NCI-H187 (cell line): Measurements from ENCODE around the gene NR1D2.

ENCODE experiments used
- DNase-seq, 2 experiments: peaks; one replicate each; lab custom pipeline; 2025; lab: John Stamatoyannopoulos, UW

The NR1D2 gene

DNA sequence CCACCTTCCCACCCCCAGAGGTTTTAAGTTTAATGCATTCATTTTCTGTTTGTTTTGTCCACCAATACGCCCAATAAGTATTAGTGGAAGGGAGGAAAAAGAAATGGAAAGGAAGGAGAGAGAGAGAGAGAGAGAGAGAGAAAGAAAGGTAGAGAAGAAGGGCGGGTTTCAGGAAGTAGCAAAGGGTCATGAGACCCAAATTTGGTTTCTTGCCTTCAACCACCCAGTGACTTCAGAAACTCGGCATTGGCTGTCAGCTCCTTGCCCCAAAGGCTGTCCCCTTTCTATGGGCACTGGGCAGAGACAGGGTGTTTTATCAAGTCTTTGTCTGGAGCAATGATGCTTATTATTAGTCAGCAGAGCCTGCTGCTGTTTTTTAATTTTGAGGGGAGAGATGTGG lies 13.5 kb upstream of the NR1D2 start:
- no peak for DNase-seq

DNA sequence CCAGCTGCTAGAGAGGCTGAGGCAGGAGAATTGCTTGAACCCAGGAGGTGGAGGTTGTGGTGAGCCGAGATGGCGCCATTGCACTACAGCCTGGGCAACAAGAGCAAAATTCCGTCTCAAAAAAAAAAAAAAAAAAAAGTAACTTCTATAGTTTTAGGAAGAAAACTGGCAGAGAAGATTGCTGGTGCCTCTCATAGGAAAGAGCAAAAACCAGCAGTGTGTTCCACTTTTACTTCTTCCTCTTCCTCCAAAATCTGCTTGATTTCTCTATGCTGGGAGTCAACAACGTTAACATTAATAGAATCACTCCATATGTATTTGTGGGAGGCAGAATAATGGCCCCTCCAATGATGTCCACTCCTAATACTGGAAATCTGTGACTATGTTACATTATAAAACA lies 12.5 kb upstream of the NR1D2 start:
- DNase-seq, result no peak

GRCh38 chr3:23934253-23934652 lies 10.8 kb upstream of the NR1D2 start:
- DNase-seq, result no peak

DNA sequence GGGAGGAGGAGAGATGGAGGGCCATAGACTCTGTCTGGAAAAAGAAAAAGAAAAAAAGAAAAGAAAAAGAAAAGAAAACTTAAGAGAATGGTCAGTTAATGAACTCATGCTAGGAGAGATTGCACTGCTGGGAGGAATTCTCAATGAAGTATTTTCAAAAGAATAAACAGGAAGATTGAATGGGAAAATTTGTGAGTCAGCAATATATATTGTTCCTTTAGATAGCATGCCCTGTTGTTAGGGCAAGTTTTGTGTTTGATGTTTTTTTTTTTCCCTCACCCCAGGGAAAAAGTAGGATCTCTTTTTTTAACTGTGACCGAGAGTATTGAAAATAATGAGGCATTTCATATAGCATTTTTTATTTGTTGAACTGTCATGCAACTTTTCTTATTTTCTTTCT lies 7.8 kb upstream of the NR1D2 start:
- DNase-seq, result no peak

- DNase-seq, result no peak
These were observed 6.4 kb upstream of the NR1D2 start for GRCh38 chr3:23938688-23939087.

DNA sequence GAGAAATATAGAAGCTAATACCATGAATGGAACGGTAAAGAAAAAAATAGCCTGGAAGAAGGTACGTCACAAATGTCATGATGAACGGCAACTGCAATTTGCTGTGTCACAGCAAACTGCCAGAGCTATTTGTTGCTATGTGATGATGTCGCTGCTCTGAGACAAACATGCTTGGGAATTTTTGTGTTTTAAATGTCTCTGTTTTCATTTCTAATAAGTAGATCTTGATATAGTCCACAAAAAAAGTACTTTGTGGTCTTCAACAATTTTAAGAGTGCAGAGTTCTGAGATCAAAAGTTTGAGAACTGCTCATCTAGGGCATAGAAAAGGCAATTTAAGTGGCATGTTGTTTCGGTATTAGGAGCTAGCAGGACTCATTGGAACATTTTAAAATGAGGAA lies 4.3 kb upstream of the NR1D2 start:
- DNase-seq, result no peak

- no peak for DNase-seq
These were observed 3.6 kb upstream of the NR1D2 start for GRCh38 chr3:23941440-23941839.

DNA sequence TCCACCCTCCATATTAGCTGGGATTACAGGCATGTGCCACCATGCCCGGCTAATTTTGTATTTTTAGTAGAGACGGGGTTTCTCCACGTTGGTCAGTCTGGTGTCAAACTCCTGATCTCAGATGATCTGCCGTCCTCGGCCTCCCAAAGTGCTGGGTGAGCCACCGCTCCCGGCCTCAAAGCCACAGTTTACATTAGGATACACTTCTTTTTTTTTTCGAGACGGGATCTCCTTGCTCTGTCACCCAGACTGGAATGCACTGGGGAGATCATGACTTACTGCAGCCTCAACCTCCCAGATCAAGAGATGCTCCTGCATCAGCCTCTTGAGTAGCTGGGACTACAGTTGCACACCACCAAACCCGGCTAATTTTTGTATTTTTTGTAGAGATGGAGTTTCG lies 2.5 kb upstream of the NR1D2 start:
- DNase-seq, result no peak

DNA sequence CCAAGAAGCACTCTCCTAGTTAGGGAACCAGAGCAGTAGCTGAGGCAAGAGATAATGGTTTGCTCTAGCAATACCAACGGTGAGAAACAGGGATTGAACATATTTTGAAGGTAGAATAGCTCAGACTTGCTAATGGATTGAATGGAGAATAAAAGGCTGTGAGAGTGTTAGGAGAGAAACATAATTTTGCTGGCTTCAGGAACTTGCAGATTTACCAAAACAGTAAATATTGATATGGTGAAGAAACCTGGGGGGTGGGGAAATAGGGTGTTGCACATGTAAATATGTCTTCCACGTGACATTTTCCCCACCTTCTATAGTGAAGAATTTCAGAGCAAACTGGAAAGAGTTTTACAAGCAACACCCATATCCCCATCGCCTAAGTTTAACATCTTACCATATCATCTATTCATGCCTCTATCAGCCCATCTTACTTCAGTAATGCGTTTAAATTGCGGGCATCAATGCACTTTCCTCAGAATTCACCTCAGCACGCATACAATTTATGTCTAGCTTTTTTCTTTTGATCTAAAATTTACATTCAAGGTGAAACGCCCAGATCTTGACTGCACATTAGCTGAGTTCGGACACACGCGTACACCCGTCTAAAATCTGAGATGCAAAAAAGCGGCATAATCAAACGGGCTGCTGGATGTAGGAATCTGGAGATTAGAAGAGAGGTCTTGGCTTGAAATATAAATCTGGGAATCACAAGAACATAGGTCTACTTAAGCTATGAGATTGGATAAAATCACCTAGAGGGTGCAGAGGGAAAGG lies 891 bp upstream of the NR1D2 start:
- no peak for DNase-seq

DNA sequence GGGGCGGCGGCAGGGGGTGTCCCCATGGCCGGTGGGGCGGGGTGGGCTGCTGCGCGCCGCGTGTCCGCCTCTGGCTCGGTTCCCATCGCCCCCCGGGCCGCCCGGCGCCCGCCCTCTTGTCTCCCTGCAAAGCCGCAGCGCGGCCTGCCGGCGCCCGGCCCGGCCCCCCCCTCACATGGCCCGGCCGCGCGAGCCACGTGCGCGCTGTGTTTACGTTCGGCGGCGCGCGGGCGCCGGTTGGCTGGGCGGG lies 502 bp downstream of the NR1D2 start:
- DNase-seq, result no peak

DNA sequence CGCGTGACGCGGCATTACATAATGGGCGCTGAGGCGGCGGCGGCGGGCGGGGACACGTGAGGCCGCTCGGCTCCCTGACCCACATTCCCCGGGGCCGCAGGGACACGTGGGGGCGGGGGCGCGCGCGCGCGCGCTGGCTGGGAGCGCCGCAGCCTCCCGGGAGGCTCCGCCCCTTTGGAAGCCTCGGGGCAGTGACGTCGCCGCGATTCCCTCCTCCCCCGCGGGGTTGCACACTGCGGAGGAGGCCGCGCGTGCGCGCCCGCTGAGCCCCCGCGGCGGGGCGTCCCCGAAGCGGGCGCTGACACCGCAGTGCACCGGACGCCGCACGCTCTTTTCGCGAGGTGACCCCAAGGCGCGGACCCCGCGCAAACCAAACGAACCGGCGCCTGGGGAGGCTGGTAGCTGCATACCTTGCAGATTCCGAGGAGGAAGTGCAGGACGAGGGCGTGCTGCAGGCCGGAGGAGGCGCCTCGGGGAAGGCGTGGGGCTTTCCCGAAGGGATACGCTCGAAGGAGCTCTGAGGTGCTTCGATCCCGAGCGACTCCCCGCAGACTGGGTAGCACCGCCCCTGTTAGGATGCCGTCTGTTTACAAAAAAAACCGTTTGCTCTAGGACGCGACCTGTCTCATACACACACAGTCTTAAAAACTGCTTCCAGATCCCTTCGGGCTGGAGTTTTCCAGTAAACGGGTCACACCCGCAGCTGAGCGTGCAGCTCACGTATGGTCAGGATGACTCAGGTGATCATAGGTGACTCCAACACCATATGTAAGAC lies 1.0 kb downstream of the NR1D2 start:
- peak; percentile 64 to 94 for DNase-seq

- no peak for DNase-seq
These were observed 3.7 kb downstream of the NR1D2 start for GRCh38 chr3:23948761-23949160.

DNA sequence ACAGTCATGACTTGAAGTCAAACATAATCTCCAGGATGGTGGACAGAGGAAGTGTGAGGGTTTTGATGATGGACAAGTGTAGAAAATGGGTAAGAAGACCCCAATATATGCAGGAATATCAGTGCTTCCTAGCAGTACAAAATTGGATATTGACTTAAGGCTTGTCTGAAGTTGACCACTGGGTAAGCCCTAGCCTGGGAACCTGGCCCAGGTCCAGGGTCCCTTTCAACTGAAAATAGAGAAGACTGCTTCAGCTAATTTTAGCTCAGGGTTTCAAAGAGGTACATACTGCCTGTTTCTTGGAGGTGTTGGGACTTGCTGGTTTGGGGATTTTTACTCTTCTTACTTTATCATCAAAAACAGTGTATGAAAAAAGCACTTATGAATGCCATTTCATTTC lies 4.7 kb downstream of the NR1D2 start:
- no peak for DNase-seq

DNA sequence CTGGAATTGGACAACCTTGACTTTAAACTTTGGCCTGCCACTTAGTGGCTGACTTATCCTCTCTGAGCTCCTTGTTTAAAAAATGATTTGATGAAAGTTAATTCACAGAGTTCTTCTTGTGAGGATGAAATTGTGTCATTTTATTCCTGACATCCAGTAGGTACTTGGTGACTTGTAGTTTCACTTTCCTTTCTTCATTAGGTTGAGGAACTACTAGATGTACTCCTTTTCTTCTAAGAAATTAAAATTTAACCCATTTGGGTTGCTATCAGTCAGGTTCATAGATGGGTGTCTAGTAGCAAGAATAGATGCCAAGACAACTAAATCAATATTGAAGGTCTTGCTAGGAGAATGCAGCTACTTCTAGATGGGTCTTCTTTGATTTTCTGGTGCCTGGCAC lies 5.2 kb downstream of the NR1D2 start:
- DNase-seq, result no peak

- DNase-seq, result no peak
These were observed 7.6 kb downstream of the NR1D2 start for GRCh38 chr3:23952646-23953045.

- DNase-seq, result no peak
These were observed 8.4 kb downstream of the NR1D2 start for GRCh38 chr3:23953523-23953922.

- DNase-seq, result no peak
These were observed 9.1 kb downstream of the NR1D2 start for GRCh38 chr3:23954144-23954543.

- DNase-seq, result no peak
These were observed 11.6 kb downstream of the NR1D2 start for GRCh38 chr3:23956701-23957100.

DNA sequence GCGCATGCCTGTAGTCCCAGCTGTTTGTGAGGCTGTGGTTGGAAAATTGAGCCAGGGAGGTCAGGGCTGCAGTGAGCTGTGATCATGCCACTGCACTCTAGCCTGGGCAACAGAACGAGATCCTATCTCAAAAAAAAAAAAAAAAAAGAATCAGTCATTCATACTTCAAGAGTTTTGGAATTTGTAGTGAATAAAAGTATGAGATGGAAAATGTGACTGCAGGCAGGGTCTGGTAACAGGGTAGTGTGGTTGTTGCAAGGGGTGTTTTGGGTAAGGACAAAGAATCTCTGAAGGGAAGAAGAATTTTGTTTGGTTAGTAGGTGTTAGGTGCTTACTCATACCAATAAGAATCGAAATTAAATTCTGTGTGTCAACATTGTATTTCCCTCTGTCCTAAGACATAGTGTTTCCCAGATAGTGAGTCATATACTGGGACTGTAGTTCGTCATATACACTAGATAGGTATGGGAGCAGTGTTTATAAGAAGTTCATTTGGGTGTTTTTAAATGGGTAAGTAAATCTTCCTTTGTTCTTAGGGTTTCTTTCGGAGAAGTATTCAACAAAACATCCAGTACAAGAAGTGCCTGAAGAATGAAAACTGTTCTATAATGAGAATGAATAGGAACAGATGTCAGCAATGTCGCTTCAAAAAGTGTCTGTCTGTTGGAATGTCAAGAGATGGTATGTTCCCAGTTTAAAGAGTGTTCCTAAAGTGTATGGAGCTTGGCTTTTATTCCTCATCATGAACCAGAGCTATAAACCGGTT lies 14.2 kb downstream of the NR1D2 start:
- no peak for DNase-seq

GRCh38 chr3:23960649-23961048 lies 15.6 kb downstream of the NR1D2 start:
- no peak for DNase-seq

- no peak for DNase-seq
These were observed 16.0 kb downstream of the NR1D2 start for GRCh38 chr3:23961066-23961465.

- DNase-seq, result no peak
These were observed 16.8 kb downstream of the NR1D2 start for GRCh38 chr3:23961913-23962312.

DNA sequence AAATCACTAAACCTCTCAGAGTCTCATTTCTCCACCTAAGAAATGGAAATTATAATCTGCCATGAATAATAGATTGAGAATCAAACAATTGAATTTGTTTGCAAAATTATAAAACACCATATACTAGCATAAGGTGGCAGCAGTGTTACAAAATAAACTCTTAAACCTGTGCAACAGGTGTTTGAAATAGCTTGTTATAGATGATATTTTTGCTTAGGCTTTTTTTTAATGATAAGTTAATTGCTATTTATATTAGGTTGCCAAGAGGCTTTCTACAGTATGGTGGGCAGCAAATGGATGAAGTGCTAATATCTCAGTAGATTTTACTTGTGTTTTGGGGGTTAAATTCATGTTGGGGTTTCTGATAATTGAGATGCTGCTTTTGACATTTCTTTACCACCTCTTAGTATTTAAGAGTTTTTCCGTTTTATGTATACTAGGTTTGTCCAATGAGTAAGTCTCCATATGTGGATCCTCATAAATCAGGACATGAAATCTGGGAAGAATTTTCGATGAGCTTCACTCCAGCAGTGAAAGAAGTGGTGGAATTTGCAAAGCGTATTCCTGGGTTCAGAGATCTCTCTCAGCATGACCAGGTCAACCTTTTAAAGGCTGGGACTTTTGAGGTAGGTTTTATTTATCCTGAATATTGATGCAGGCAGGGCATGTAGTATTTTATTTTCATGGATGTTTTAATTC lies 19.6 kb downstream of the NR1D2 start:
- DNase-seq, result no peak
